GM12872 (cell line): ENCODE results near the gene CDC42BPB.

Source experiments
- CTCF ChIP-seq: IDR thresholded peaks from 3 replicates; pipeline ENCODE4 v1.5.1; 2011; ENCODE audit warnings: low read depth, mild to moderate bottlenecking, low read length, moderate library complexity; ENCODE audit not compliant: insufficient read depth

Gene CDC42BPB

GRCh38 chr14:102984336-102985102 is 72.8 kb downstream of the CDC42BPB start:
- no peak for TF ChIP-seq CTCF

GRCh38 chr14:102983496-102983895 is 73.9 kb downstream of the CDC42BPB start:
- no peak for TF ChIP-seq CTCF

GRCh38 chr14:102982852-102983470 is 74.4 kb downstream of the CDC42BPB start:
- no peak for TF ChIP-seq CTCF

- TF ChIP-seq CTCF: no peak
Observed at GRCh38 chr14:102980409-102980810, 76.9 kb downstream of the CDC42BPB start.

GRCh38 chr14:102979406-102979805 is 77.9 kb downstream of the CDC42BPB start:
- TF ChIP-seq CTCF: no peak

GRCh38 chr14:102977475-102977874 is 79.9 kb downstream of the CDC42BPB start:
- no peak for TF ChIP-seq CTCF

GRCh38 chr14:102975662-102976061 is 81.7 kb downstream of the CDC42BPB start:
- TF ChIP-seq CTCF: no peak
